ENCODE data around the gene FAM184A.

DNA sequence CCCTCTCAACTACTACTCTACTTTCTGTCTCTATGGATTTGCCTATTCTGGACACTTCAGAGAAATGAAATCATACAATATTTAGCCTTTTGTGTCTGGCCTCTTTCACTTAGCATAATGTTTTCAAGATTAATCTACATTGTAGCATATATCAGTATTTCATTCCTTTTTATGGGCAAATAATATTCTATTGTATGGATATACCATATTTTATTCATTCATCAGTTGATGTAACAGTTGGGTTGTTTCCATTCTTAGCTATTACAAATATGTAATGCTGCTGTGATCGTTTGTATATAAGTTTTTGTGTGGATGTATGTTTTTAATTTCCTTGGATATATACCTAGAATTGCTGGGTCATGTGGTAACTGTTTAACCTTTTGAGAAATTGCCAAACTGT, 23.4 kb downstream of the FAM184A start:
- TF ChIP-seq, protein P1, sequence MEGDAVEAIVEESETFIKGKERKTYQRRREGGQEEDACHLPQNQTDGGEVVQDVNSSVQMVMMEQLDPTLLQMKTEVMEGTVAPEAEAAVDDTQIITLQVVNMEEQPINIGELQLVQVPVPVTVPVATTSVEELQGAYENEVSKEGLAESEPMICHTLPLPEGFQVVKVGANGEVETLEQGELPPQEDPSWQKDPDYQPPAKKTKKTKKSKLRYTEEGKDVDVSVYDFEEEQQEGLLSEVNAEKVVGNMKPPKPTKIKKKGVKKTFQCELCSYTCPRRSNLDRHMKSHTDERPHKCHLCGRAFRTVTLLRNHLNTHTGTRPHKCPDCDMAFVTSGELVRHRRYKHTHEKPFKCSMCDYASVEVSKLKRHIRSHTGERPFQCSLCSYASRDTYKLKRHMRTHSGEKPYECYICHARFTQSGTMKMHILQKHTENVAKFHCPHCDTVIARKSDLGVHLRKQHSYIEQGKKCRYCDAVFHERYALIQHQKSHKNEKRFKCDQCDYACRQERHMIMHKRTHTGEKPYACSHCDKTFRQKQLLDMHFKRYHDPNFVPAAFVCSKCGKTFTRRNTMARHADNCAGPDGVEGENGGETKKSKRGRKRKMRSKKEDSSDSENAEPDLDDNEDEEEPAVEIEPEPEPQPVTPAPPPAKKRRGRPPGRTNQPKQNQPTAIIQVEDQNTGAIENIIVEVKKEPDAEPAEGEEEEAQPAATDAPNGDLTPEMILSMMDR (optimal IDR thresholded peaks at IDR 0.05 in 1 of 3, IDR thresholded peaks at IDR 0.05 in 1 of 3, conservative IDR thresholded peaks at IDR 0.05 in 1 of 3; ENCODE audit: extremely low read depth in 1 of 3, insufficient read depth in 2 of 3, low read length in 3 of 3) = no peak
- TF ChIP-seq EZH2 (IDR thresholded peaks at IDR 0.05; ENCODE audit: low read length) = no peak

Data from keratinocyte (primary cell).